Suppressor macrophage treated with lipopolysaccharide for 4 hours (primary cell): ENCODE results near the gene SPIN4.
"Not testable (repeated sequence)": the region's sequence is repeated elsewhere in the genome, so short reads cannot be mapped to it uniquely, and the experiment has no call there.

Source experiments
- DNase-seq: peaks from one replicate; pipeline ENCODE4 v3.0.0-alpha.2; 2020

SPIN4 gene

GRCh38 chrX:63350941-63351616 lies at the start of gene SPIN4:
Gene SPIN4 (minus strand): TSS chrX:63351332. CDS start chrX:63350819, 513 bp downstream.
- peak; percentile 82 for DNase-seq

GRCh38 chrX:63400340-63400739 lies 49.2 kb upstream of the SPIN4 start:
- no peak for DNase-seq

GRCh38 chrX:63394872-63395271 lies 43.7 kb upstream of the SPIN4 start:
- DNase-seq: no peak

- not testable (repeated sequence) for DNase-seq
These were observed 42.0 kb upstream of the SPIN4 start for GRCh38 chrX:63393094-63393493.

- no peak for DNase-seq
These were observed 36.3 kb upstream of the SPIN4 start for GRCh38 chrX:63387411-63387810.

- DNase-seq: not testable (repeated sequence)
These were observed 33.1 kb upstream of the SPIN4 start for GRCh38 chrX:63384263-63384662.

- DNase-seq: not testable (repeated sequence)
These were observed 21.9 kb upstream of the SPIN4 start for GRCh38 chrX:63373012-63373411.

GRCh38 chrX:63367699-63368098 lies 16.6 kb upstream of the SPIN4 start:
- DNase-seq: not testable (repeated sequence)

GRCh38 chrX:63363788-63364187 lies 12.7 kb upstream of the SPIN4 start:
- no peak for DNase-seq

- no peak for DNase-seq
These were observed 10.4 kb upstream of the SPIN4 start for GRCh38 chrX:63361494-63361893.

GRCh38 chrX:63354484-63354883 lies 3.4 kb upstream of the SPIN4 start:
- no peak for DNase-seq

GRCh38 chrX:63350465-63350877 lies 661 bp downstream of the SPIN4 start:
- no peak for DNase-seq

GRCh38 chrX:63349307-63349706 lies 1.8 kb downstream of the SPIN4 start:
- DNase-seq: no peak

- peak; percentile 49 for DNase-seq
These were observed 20.5 kb downstream of the SPIN4 start for GRCh38 chrX:63330681-63331080.

GRCh38 chrX:63327788-63328187 lies 23.3 kb downstream of the SPIN4 start:
- no peak for DNase-seq

- no peak for DNase-seq
These were observed 51.5 kb downstream of the SPIN4 start for GRCh38 chrX:63299596-63299995.
